IMR-90 (cell line): ENCODE measurements around the gene ADGRG6. TPM values are rescaled to one million over a fixed set of nuclear protein-coding genes. Genes with fewer than 3 reads are reported as not detected.

Experiments
- ATAC-seq: fragments of 200-7000 bp; cut with Tn5 transposase; 2 replicates; pipeline ENCODE4 v1.9.1; 2020; ENCODE audit warnings: low read depth, mild to moderate bottlenecking, moderate library complexity
- BruUV-seq: library from RNA; stranded (reverse); fragments of 400-500 nt; replicated peaks from 2 replicates; lab custom pipeline; 2021; lab: Mats Ljungman, UMichigan
- CTCF ChIA-PET: fragments of 300-600 bp; formaldehyde crosslinking; extraction: SDS; loops from one replicate; lab custom pipeline; 2021; ENCODE audit warnings: antibody characterized with exemption; lab: Yijun Ruan, JAX
- POLR2A ChIA-PET: fragments of 300-600 bp; sonication (Branson Sonifier 250); formaldehyde crosslinking; loops from one replicate; lab custom pipeline; 2022; ENCODE audit warnings: antibody characterized with exemption; ENCODE audit not compliant: unreplicated experiment; lab: Charles Lee
- DNase-seq: peaks from one replicate; pipeline ENCODE4 v3.0.0; 2013
- H2AFZ ChIP-seq: replicated peaks from 2 replicates; pipeline ENCODE3; 2013; ENCODE audit warnings: low read length, mild to moderate bottlenecking; ENCODE audit not compliant: poor library complexity
- H2AK5ac ChIP-seq: 2 replicates; pipeline ENCODE4 v1.6.1; 2013; ENCODE audit warnings: low read depth, low read length, inconsistent platforms
- H2AK9ac ChIP-seq: replicated peaks from 2 replicates; pipeline ENCODE3; 2013; ENCODE audit warnings: mild to moderate bottlenecking, low read depth, low read length, moderate library complexity; ENCODE audit not compliant: poor library complexity
- H2BK120ac ChIP-seq: 2 replicates; pipeline ENCODE4 v1.6.1; 2013; ENCODE audit warnings: low read depth, low read length, inconsistent platforms
- H2BK15ac ChIP-seq: 3 replicates; pipeline ENCODE4 v1.6.1; 2013; ENCODE audit warnings: low read depth, low read length, inconsistent platforms
- H2BK20ac ChIP-seq: 2 replicates; pipeline ENCODE4 v1.6.1; 2013; ENCODE audit warnings: low read depth, mild to moderate bottlenecking, inconsistent platforms, low read length, moderate library complexity
- H2BK5ac ChIP-seq: 2 replicates; pipeline ENCODE4 v1.6.1; 2013; ENCODE audit warnings: mild to moderate bottlenecking, low read depth, low read length, inconsistent platforms; ENCODE audit not compliant: poor library complexity, severe bottlenecking
- H3K14ac ChIP-seq: replicated peaks from 2 replicates; pipeline ENCODE4 v1.6.1; 2013; ENCODE audit warnings: low read depth, low read length, inconsistent platforms
- H3K18ac ChIP-seq: 2 replicates; pipeline ENCODE4 v1.6.1; 2013; ENCODE audit warnings: low read depth, low read length, control low read depth
- H3K23ac ChIP-seq: 2 replicates; pipeline ENCODE4 v1.6.1; 2013; ENCODE audit warnings: low read depth, low read length, inconsistent platforms
- H3K27ac ChIP-seq: 2 replicates; pipeline ENCODE4 v1.5.1; 2013; ENCODE audit warnings: mild to moderate bottlenecking, control low read depth, low read length; ENCODE audit not compliant: insufficient read depth
- H3K27me3 ChIP-seq: 2 replicates; pipeline ENCODE4 v1.6.1; 2013; ENCODE audit warnings: low read length; ENCODE audit not compliant: control insufficient read depth, insufficient read depth
- H3K36me3 ChIP-seq: 2 replicates; pipeline ENCODE4 v1.6.1; 2013; ENCODE audit warnings: low read length, mixed read lengths; ENCODE audit not compliant: control insufficient read depth, insufficient read depth
- H3K4ac ChIP-seq: 2 replicates; pipeline ENCODE4 v1.6.1; 2013; ENCODE audit warnings: low read depth, low read length, inconsistent platforms
- H3K4me1 ChIP-seq: 2 replicates; pipeline ENCODE4 v1.6.1; 2013; ENCODE audit warnings: low read length, mixed read lengths; ENCODE audit not compliant: control insufficient read depth, insufficient read depth
- H3K4me2 ChIP-seq: 2 replicates; pipeline ENCODE4 v1.6.1; 2013; ENCODE audit warnings: low read depth, mild to moderate bottlenecking, control low read depth, low read length, moderate library complexity
- H3K4me3 ChIP-seq: 2 replicates; pipeline ENCODE4 v1.5.1; 2013; ENCODE audit warnings: low read depth, mild to moderate bottlenecking, control low read depth, low read length, moderate library complexity; ENCODE audit not compliant: insufficient read depth
- H3K56ac ChIP-seq: 2 replicates; pipeline ENCODE4 v1.6.1; 2013; ENCODE audit warnings: low read length, inconsistent platforms; ENCODE audit not compliant: insufficient read depth; ENCODE audit errors: extremely low read depth
- H3K79me1 ChIP-seq, 2 experiments: 2 replicates each; pipeline ENCODE4 v1.6.1; 2013; ENCODE audit warnings: low read length in 2 of 2, inconsistent platforms in 1 of 2, low read depth in 1 of 2
- H3K9ac ChIP-seq: 2 replicates; pipeline ENCODE4 v1.6.1; 2013; ENCODE audit warnings: low read depth, low read length, control low read depth
- H3K9me1 ChIP-seq: 2 replicates; pipeline ENCODE4 v1.6.1; 2013; ENCODE audit warnings: low read length, inconsistent platforms; ENCODE audit not compliant: insufficient read depth
- H3K9me3 ChIP-seq: 2 replicates; pipeline ENCODE4 v1.6.1; 2013; ENCODE audit warnings: low read length; ENCODE audit not compliant: control insufficient read depth, insufficient read depth
- H4K20me1 ChIP-seq: 2 replicates; pipeline ENCODE4 v1.6.1; 2013; ENCODE audit warnings: low read length, inconsistent platforms; ENCODE audit not compliant: insufficient read depth
- H4K5ac ChIP-seq: 2 replicates; pipeline ENCODE4 v1.6.1; 2013; ENCODE audit warnings: mild to moderate bottlenecking, low read depth, low read length, control low read depth
- H4K8ac ChIP-seq, 2 experiments: 2 replicates each; pipeline ENCODE4 v1.6.1; 2013; ENCODE audit warnings: low read depth in 2 of 2, low read length in 2 of 2, control low read depth in 1 of 2, inconsistent platforms in 1 of 2
- H4K91ac ChIP-seq: 2 replicates; pipeline ENCODE4 v1.6.1; 2013; ENCODE audit warnings: low read depth, low read length, inconsistent platforms; ENCODE audit not compliant: insufficient read depth
- BHLHE40 ChIP-seq: fragments of 150-350 bp; IDR thresholded peaks from 2 replicates; pipeline ENCODE4 v1.6.1; 2016; ENCODE audit warnings: mild to moderate bottlenecking, low read depth, low read length
- CEBPB ChIP-seq: IDR thresholded peaks from 2 replicates; pipeline ENCODE4 v1.6.1; 2012; ENCODE audit warnings: low read depth, low read length, improper control_type of control experiment
- CHD1 ChIP-seq: IDR thresholded peaks from 2 replicates; pipeline ENCODE4 v1.6.1; 2012; ENCODE audit warnings: low read depth, low read length, improper control_type of control experiment
- CTCF ChIP-seq: conservative IDR thresholded peaks from 2 replicates; pipeline ENCODE4 v1.5.1; 2012; ENCODE audit warnings: mild to moderate bottlenecking, low read depth, low read length, improper control_type of control experiment
- ELK1 ChIP-seq: fragments of 150-350 bp; IDR thresholded peaks from 2 replicates; pipeline ENCODE4 v1.6.1; 2016; ENCODE audit warnings: low read depth, mild to moderate bottlenecking, low read length, moderate library complexity, borderline replicate concordance
- FOS ChIP-seq: fragments of 150-350 bp; IDR thresholded peaks from 2 replicates; pipeline ENCODE4 v1.6.1; 2016; ENCODE audit warnings: low read depth, low read length
- MAZ ChIP-seq: IDR thresholded peaks from 2 replicates; pipeline ENCODE4 v1.6.1; 2012; ENCODE audit warnings: low read depth, mild to moderate bottlenecking, low read length, improper control_type of control experiment, moderate library complexity, borderline replicate concordance
- MXI1 ChIP-seq: IDR thresholded peaks from 2 replicates; pipeline ENCODE4 v1.6.1; 2012; ENCODE audit warnings: low read depth, mild to moderate bottlenecking, low read length, moderate library complexity, borderline replicate concordance
- NFE2L2 ChIP-seq: fragments of 150-350 bp; IDR thresholded peaks from 2 replicates; pipeline ENCODE4 v1.6.1; 2016; ENCODE audit warnings: low read depth, mild to moderate bottlenecking, low read length
- POLR2A ChIP-seq: IDR thresholded peaks from 2 replicates; pipeline ENCODE4 v1.6.1; 2012; ENCODE audit warnings: mild to moderate bottlenecking, low read depth, low read length
- RAD21 ChIP-seq: IDR thresholded peaks from 2 replicates; pipeline ENCODE4 v1.6.1; 2012; ENCODE audit warnings: low read length, improper control_type of control experiment
- RCOR1 ChIP-seq: IDR thresholded peaks from 2 replicates; pipeline ENCODE4 v1.6.1; 2012; ENCODE audit warnings: mild to moderate bottlenecking, low read length, improper control_type of control experiment; ENCODE audit not compliant: insufficient replicate concordance
- RFX5 ChIP-seq: IDR thresholded peaks from 2 replicates; pipeline ENCODE4 v1.8.0; 2012; ENCODE audit warnings: low read depth, mild to moderate bottlenecking, low read length, moderate library complexity
- SMC3 ChIP-seq: fragments of 150-350 bp; IDR thresholded peaks from 2 replicates; pipeline ENCODE4 v1.6.1; 2016; ENCODE audit warnings: low read depth, mild to moderate bottlenecking, antibody characterized with exemption, low read length, moderate library complexity
- USF2 ChIP-seq: fragments of 150-350 bp; IDR thresholded peaks from 2 replicates; pipeline ENCODE4 v1.6.1; 2017; ENCODE audit warnings: mild to moderate bottlenecking, antibody characterized with exemption, low read length, low read depth
- WGBS, 2 experiments: methylation state at CpG; one replicate each; pipeline versions ENCODE4 v1.1.5 to v1.1.7; 2013; ENCODE audit warnings: missing lambda C conversion rate in 2 of 2; ENCODE audit not compliant: insufficient read length in 1 of 2; ENCODE audit errors: extremely low coverage in 2 of 2; 5-methylcytosine and 5-hydroxymethylcytosine counted together
- dilution Hi-C: fragments of 300-500 bp; cut with HindIII; formaldehyde crosslinking; loops from one replicate; pipeline ENCODE4 v1.14.3; 2018; ENCODE audit warnings: low sequenced_read_pairs; ENCODE audit not compliant: unreplicated experiment
- in situ Hi-C: fragments of 300-500 bp; cut with MboI; formaldehyde crosslinking; loops from 3 replicates; pipeline ENCODE4 v1.14.3; 2019; ENCODE audit warnings: low sequenced_read_pairs, inconsistent platforms, mixed read lengths
- intact Hi-C: fragments of 100-400 bp; cut with micrococcal nuclease; formaldehyde crosslinking; loops from 2 replicates; pipeline ENCODE4 v1.10.0; 2022
- polyA plus RNA-seq, 3 experiments: library from polyadenylated mRNA; depleted of rRNA; stranded (reverse); fragments of >200 nt; gene quantifications; 2 replicates each; pipeline ENCODE4 v1.2.3, GENCODE V29; 2012; ENCODE audit warnings: low replicate concordance in 1 of 3
- total RNA-seq: library from RNA; depleted of rRNA; stranded (reverse); fragments of >200 nt; gene quantifications from 2 replicates; pipeline ENCODE4 v1.2.3, GENCODE V29; 2012

The ADGRG6 gene
- total and polyA plus RNA-seq, 2 of the 4 experiments (the other 2 are of a cell fraction) = 10.0 to 20.3 TPM

GRCh38 chr6:142285235-142286087 is 16.3 kb upstream of the ADGRG6 start:
- CTCF ChIA-PET = interaction anchor here (0.7 kb wide), 1 partner anchor 78 kb away, joined by 3 read pairs; no protein-coding TSS in a partner anchor
- POLR2A ChIA-PET = no interaction called here
- in situ Hi-C loops = no loop called here
- TF ChIP-seq CHD1 (no peak), RCOR1 (no peak), MAZ (no peak), USF2 (no peak), NFE2L2 (no peak), MXI1 (no peak), CEBPB (no peak), FOS (no peak), ELK1 (no peak), POLR2A (no peak), RAD21 (no peak), SMC3 (no peak), CTCF (no peak), BHLHE40 (no peak), RFX5 (no peak)

More at GRCh38 chr6:142285235-142286087, 16.3 kb upstream of the ADGRG6 start:
- H3K56ac ChIP-seq = no peak overlapping the region
- H3K9me3 ChIP-seq = 0 out of 2 replicates have a peak, but pooled peaks cover 2% of the 10 kb centered on the region
- BruUV-seq = no TSS peak
- H3K23ac ChIP-seq = no peak overlapping the region
- H4K5ac ChIP-seq = no peak overlapping the region
- H2AK5ac ChIP-seq = no peak overlapping the region; the same call in 1 of the 2 replicates
- H2BK20ac ChIP-seq = no peak overlapping the region
- no peak for DNase-seq
- H3K9ac ChIP-seq = no peak overlapping the region
- H2BK15ac ChIP-seq = no peak overlapping the region
- dilution Hi-C loops = no loop called here
- no peak overlapping the region for H3K18ac ChIP-seq
- no peaks in the 10 kb centered on the region for H3K27me3 ChIP-seq
- no peak overlapping the region for H3K4ac ChIP-seq
- H3K4me2 ChIP-seq = no peak overlapping the region
- no CpG with 5 or more reads among the region's 9 CpGs for WGBS, 2 experiments
- intact Hi-C loops = no loop called here
- H2AK9ac ChIP-seq = no peak overlapping the region
- H4K91ac ChIP-seq = no peak overlapping the region
- H3K79me1 ChIP-seq = no peaks in the 10 kb centered on the region
- no peaks in the 10 kb centered on the region for H4K20me1 ChIP-seq
- H3K36me3 ChIP-seq = no peaks in the 10 kb centered on the region
- no peak overlapping the region for H3K4me3 ChIP-seq
- no peak overlapping the region for H2AFZ ChIP-seq
- no peak overlapping the region for H4K8ac ChIP-seq
- H3K4me1 ChIP-seq = no peaks in the 10 kb centered on the region
- no peak overlapping the region for H2BK5ac ChIP-seq
- H3K9me1 ChIP-seq = no peaks in the 10 kb centered on the region
- no peak overlapping the region for H2BK120ac ChIP-seq
- H3K27ac ChIP-seq = no peak overlapping the region
- no peak for ATAC-seq
- no peak overlapping the region for H3K14ac ChIP-seq
